Erythroblast (primary cell): Measurements from ENCODE around the gene ITGB2.
A peak's percentile ranks its signal among the peaks of the same experiment; 100 is the strongest.

Experiments used
- GATA1 ChIP-seq: IDR thresholded peaks from 2 replicates; pipeline ENCODE4 v1.6.1; 2011; ENCODE audit warnings: low read depth, mild to moderate bottlenecking, control low read depth, low read length, moderate library complexity
- POLR2A ChIP-seq: IDR thresholded peaks from 2 replicates; pipeline ENCODE4 v1.6.1; 2011; ENCODE audit warnings: mild to moderate bottlenecking, low read length

- TF ChIP-seq POLR2A, result peak; percentile 82
- no peak for TF ChIP-seq GATA1
Observed at GRCh38 chr21:44939532-44940115, 18.9 kb upstream of the ITGB2 start, which contains the start of gene SLX9.
